Activated CD8-positive, alpha-beta memory T cell treated with anti-CD3 and anti-CD28 coated beads, Interleukin-2, amount 50 U/mL, for 24 hours (primary cell): ENCODE results near the gene DCX.
"Not testable (repeated sequence)": the region's sequence is repeated elsewhere in the genome, so short reads cannot be mapped to it uniquely, and the experiment has no call there.

ENCODE experiments used
- DNase-seq: peaks from one replicate; pipeline ENCODE4 v3.0.0-alpha.2; 2020; ENCODE audit errors: extremely low read depth

The DCX gene

DNA sequence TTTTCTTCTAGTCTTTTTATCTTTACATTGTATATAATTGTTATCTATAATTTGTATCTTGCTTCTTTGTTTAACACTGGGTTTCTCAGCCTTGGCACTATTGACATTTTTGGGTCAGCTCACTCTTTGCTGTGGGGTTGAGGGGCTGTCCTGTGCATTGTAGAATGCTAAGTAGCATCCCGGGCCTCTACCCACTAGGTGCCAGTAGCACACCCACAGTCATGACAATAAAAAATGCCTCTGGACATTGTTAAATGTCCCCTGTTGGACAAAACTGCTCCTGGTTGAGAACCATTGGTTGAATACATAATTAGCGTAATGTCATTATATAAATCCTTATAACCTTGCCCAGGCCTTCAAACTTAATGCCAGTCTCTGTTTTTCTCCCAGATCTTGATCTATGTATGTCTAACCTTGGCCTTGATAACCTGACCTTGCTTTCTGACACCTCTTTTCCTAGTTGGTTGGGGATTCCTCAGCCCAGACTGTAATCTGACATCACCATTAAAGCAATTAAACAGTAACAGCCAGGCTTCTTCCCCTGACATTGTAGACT is 46.1 kb downstream of the DCX start:
- no peak for DNase-seq

DNA sequence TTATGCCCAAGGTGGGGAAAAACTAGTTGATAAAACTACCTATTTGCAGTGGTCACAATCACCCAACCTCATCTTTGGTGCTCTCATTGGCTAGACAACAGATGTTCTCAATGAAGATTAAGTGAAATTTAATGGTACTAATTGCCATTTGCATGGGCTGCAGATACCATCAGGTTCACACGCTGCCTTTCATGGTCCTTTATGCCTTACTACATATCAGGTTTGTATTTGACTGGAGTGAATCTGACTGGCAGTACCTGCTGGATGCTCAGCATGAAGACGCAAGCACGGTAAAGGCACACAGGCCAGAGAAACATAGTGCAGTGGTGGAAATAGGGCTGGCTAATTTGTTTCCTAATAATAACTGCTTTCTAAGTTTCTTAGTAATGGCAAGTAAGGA is 48.3 kb downstream of the DCX start:
- DNase-seq = no peak

DNA sequence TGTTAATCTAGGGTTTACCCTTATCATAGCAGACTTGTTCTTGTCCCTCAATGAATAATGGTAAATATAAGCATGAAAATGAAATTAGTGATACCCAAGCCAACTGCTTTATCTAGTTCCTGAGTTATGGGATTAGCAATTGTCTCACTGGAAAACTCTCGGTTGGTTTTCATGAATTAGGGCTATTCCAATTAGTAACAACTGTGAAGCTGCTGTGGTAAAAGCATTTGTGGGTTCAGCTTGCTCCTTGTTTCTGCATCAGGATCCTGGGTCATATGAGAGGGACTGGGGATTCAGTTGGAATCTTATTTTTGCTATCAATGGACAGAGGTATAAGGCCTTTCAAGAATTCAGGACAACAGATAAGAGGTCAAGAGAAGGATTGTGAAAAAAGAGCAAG is 50.2 kb downstream of the DCX start:
- no peak for DNase-seq

DNA sequence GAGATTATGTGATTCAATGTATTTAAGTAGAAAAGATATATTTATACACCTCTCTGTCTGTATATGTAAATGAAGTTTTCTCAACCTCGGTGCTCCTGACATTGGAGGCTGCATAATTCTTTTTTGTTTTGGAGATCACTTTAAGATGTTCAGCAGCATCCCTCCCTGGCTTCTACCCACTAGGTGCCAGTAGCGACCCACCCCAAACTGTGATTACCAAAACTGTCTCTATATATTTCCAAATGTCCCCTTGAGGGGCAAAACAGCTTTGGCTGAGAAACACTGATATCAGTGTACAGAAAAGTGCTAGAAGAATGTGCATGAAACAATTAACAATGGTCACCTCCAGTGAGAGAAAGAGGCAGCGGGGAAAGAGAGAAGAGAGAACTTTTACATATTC is 51.2 kb downstream of the DCX start:
- DNase-seq = no peak

DNA sequence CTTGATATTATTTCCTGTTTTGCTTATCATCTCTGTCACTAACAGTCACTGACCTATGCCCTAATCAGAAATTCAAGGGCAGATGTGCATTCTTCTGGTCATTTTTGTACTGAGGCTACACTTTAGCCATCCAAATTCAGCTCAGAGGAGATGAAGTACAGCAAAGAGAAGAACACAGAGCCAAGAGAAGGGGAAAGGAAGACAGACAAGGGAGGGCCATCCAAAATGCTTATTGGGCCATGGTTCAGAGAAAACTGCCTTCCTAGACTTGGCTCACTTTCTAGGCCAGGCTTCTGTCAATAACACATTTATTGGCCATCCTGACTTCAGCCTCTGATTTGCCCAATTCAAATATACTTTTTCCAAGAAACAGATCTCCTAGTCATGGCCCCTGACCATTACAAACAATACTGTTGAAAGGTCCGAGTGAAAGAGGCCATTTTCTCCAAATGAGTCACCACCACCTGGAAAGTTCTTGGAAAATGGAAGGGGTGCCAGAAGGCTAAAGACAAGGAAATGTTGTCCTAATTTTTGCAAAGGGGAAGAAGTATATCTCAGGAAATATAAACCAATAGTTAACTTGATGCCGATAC is 56.4 kb downstream of the DCX start:
- no peak for DNase-seq

DNA sequence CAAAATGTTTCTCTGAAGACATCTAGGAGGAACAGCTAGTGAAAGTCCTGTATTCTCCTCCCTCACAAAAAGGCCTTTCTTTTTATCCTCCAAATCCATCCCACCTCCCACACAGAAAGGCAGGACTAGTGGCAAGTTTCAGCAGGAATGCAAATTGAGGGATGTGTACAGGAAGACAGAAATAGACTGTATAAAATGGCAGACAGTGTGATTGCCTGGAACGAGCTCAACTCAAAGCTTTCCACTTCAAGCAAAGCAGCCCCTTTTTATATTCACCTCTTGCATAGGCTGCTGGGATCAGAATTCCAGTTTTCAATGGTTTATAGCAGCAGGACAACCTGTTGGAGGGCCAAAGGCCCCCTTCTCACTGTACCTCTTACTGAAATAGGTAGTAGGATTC is 57.5 kb downstream of the DCX start:
- no peak for DNase-seq

DNA sequence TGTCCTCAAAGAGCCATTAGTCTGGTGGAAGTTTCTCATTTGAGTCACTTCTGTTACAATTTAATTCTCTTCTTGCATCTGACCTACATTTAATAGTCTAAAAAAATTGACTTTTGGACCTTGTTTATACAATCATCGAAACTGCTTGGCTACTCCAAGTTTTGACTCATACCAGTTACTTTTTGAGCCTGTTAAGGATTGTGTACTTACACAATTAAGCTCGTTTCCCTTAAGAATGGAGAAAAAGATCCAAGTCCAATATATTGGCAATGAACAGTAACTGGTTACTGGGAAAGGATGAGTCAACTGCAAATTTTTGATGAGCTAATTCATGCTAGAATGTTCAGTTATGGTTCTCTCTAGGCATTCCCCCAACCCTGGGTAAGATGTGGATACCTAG is 58.2 kb downstream of the DCX start:
- DNase-seq = no peak

DNA sequence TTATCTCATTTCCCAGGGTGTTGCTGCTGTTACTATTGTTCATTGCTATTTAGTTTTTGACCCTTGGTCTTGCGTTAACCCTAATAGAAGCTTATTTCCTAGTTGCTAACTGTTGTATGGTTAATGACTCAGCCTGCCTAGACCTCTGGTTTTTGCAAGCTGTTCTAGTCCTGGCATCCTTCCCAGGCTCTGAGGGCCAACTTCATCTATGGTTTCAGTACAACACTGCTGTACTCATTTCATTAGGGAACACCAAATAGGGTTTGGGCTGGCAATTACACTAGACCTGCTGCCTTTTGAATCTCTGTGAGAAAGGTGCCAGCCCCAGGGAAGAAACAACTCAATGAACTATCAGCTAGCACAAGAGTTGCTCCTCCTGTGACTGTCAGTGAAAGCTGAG is 59.6 kb downstream of the DCX start:
- no peak for DNase-seq

DNA sequence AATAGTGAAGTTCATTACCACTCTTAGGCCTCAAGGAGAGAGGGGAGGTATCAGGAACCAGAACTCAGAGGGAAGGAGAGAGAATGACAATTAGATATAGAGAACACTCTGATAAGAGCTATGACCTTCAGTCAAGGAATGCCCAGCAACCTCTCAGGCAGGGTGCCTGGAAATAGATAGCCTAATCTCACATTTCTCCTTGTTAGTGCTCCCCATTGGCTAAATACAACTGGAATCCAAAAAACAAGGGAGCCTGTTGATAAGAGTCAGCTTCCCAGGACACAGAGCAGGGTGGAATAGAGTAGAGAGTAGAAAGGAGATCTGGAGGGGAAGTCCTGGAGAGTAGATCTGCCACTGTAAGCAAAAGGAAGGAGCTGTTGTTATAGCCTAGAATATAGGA is 62.1 kb downstream of the DCX start:
- DNase-seq = no peak

DNA sequence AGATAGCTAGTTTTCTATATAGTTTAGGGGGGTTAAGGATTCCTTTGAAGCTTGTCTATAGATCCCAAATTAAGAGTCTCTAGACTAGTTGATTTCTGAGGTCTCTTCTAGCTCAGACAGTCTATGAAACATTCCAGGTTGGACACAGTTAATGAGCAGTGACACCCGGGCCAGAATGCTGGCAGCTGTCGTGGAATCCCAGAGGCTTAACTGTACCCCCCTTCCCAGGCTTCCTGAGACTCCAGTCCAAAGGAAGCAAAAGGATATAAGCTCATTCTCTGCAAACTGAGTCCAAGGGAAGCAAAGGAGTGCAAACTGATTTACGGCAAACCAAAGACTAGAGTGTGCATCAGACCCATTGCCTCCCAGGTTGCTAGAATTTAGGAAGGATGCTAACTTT is 62.9 kb downstream of the DCX start:
- no peak for DNase-seq

DNA sequence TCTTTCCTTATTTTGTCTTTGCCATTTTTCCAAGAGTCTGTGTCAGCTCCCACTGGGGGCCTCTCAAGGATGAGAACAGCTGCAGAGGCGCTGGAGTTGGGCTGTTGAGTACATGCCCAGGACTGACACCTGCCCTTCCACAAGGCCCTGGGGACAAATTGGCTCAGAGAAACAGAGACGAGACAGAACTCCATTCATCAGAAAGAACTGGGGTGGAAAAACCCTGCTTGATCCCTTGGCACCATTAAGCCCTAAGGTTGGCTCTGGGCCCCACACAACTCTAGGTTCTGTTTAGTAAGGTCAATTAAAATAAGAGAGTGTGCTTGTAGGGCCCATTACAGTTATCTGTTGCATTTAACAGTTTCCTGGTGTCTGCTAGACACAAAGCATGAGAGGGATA is 63.6 kb downstream of the DCX start:
- DNase-seq = no peak

DNA sequence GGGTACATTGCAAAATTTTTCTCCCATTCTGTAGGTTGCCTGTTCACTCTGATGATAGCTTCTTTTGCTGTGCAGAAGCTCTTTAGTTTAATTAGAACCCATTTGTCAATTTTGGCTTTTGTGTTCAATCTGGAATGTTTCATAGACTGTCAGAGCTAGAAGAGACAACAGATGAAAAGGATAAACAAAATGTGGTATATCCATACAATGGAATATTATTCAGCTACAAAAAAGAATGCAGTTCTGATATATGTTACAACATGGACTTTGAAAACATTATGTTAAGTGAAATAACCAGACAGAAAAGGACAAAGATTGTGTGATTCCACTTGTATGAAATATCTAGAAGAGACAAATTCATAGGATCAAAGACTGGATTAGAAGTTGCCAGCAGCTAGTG is 65.8 kb downstream of the DCX start:
- DNase-seq = not testable (repeated sequence)

DNA sequence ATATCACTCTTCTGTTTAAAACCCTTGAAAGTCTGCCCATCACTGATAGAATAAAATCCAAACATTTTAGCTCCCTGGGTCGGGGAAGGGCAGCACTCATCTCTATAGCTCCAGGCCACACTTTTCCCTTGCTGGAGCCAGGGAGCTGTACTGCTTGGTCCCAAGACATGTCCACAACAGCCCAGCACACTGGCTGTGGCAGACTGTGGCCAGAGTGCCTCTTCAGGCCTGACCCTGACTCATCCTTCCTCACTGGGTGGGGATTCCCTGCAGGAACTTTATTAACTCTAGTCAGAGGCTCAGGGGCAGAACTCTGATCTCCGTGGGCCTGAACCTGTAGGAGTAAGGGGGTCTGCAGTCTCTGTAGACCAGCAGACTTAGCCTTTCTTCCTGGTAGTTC is 71.9 kb downstream of the DCX start:
- DNase-seq = no peak

DNA sequence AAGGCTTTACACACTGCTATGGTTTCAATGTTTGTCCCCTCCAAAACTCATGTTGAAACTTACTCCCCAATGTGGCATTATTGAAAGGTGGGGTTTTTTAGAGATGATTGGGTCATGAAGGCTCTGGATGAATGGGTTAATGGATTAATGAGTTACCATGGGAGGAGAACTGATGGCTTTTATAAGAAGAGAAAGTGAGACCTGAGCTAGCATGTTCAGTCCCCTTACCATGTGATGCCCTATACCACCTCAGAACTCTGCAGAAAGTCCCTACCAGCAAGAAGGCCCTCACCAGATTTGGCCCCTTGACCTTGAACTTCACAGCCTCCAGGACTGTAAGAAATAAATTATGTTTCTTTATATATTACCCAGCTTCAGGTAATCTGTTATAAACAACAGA is 72.8 kb downstream of the DCX start:
- DNase-seq = no peak

DNA sequence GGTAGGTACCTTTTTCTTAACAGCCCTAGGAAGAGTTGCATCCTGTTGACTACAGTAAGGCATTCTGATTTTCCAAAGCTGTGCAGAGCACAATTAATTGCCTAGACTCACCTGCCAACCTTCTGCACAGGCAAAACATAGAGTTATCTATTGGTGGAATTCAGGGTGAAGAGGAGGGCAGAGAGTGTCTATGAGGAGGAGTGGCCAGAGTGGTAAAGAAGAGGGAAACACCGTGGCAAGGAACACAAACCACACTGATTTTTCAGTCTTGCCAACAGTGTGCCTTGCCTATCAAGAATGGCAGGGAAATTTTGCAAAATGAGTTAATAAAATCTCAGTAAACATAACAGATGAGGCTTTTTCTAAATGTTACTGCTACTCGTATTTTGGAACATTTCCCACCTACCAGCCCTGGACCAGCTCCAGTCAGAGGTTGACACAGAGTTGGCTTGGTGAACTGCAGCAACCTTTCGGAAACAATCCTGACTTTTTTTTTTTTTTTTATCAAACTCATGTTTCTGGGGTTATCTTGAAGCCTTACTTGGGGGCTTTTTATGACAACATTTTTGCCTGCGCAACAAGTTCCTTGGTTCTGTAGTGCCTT is 73.8 kb downstream of the DCX start:
- no peak for DNase-seq

DNA sequence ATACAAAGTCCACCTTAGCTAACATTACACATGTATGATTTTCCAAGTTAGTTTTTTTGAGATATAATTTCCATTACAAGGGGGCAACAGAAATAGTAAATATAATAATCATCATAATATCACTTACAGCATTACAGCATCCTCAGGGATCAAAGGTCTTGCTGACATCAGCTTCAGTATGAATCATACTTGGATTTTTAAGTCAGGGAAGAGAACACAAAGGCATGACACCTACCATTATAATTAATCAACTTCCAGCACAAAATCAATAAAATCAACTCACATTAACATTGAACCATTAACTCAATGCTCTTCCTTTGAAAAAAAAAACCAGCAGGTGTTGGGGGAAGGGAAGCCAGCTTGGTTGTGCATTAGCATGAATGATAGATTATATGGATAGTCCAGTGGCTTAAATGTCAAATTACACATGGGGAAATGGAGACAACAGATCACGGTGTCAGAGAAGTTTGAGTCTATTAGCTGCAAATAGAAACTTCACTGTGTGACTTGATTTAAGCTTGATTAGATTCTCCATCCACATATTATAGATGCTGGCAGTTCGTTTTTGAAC is 74.8 kb downstream of the DCX start:
- DNase-seq = no peak

DNA sequence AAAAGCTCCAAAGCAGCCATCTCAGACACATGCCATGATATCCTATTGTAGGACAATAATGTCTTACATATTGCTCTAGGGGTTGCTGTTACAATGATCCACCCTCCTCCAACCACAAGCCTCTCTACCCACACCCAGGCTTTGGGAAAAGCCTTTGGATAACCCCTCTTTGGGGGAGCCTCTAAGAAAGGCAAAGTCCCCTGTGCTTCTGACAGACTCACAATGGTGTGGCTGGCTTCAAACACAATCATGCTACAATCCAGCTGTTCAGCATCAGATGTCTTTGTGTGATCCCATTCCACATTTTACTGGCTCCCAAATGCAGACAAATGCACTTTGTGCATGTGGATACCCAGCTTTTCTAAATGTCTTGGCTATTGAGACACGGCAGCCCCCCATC is 75.9 kb downstream of the DCX start:
- DNase-seq = no peak

DNA sequence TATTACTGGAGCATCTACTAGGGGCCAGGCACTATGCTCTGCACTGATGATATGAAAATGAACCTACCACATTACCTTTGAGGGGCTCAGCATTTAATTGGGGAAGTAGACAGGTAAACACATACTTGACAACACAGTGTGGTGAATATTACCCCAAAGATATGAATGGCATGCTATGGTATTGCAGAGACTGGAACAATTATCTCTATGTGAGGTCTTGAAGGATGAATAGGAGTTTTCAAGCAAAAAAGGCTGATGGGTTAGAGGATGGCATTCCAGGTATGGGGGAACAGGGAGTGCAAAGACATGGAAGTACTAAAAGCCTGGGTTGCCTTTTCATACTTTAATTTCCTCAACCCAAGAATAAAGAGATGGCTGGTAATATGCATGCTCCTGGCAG is 82.6 kb downstream of the DCX start:
- DNase-seq = no peak

DNA sequence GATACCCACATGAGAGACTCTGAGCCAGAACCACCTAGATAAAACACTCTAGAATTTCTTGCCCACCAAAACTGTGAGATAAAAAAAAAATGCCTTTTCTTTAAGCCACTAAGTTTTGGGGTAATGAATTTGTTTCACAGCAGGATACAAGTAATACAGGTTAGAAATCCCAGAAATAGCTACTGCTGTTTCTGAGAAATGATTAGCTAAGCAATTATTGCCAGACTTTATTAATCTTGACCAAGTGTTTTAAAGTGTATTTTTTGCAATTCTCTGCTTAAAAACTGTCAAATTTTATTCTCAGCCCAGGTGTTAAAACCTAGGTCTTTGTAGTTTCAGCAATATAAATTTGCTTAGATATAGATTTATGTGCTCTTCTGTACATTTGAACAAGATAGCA is 83.1 kb downstream of the DCX start:
- DNase-seq = no peak

DNA sequence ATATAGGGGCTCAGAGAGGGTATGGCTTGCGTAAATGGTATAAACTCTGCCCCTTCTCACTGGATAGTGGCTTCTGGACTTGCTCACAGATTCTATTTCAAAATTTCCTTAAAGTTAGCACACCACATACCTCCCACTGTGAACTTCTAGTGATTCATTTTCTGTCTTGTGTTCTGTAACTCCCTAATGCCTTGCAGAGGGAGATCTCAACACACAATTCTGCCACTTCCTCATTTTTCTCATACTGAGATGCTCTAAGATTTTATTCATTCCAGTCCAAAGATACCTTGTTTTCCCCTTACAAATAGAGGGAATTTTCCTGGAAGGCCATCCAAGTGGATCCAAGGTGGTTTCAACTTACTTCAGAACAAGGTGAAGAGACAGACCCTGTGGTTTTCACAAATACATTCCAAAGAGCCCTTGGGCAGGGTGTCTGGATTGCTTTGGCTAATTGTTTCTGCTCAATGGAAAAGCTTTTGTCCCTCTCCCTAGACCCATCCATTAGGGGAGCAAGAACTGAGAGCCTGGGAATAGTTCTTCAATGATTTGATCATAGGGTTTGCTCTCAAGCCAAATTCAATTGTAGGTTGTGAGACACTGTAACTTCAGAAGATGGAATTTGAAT is 89.6 kb downstream of the DCX start:
- no peak for DNase-seq

DNA sequence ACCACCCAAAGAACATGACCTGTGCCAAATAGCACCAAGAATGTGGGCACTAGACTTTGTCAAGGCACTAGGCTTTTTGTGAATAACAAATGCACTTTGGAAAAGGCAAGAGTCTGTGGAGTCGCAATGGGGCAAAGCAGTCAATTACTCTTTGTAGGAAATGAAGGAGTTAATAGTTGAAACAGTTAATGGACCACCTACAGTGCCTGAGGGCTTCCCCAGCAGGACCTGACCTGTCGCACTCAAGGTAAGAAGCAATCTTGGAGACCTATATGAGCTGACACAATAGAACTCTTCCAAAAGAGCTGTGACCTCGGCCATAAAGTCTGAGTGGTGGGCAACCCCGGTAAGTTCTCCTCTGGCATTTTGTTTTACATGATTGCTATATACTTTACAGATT is 92.5 kb downstream of the DCX start:
- no peak for DNase-seq

DNA sequence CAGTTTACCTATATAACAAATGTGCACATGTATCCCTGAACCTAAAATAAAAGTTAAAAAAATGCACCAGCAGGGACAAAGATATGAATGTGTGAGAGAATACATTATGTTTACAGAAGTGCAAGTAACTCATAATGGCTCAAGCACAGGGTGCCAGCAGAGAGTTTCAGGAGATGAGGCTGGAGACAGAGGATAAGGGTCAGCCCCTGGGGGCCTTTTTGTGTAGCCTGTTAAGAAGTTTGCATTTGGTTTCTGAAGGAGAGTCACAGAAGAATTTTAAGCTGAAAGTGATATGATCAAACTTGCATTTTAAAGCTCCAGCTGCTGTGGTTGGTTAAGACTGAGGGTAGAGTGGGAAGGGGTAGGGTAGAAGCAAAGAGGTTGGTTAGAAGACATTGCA is 93.1 kb downstream of the DCX start:
- DNase-seq = no peak

DNA sequence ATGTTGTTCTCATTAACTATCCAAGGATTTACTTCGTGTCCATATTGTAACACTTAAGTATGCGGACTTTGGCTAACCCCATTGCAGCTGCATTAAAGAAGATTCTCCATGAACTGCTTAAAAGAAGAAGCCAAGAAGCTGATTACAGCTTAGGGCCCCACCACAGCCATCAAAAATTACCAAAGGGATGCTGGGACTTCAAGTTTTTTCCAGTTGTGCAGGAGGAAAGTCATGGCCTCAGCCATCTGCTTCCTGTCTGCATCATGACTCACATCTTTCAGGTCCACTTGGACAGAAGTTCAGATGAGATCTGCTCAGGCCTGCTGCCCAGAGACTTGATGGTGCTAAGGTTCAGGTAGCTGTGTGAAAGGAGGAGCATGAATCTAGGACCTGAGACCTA is 102.9 kb downstream of the DCX start:
- DNase-seq = no peak
